ENCODE measurements around the gene METRN. TPM values are rescaled to one million over a fixed set of nuclear protein-coding genes. Genes with fewer than 3 reads are reported as not detected.

Gene METRN
- polyA plus RNA-seq, 3 donors, result 0.97 to 5.4 (median 1.7) TPM

DNA sequence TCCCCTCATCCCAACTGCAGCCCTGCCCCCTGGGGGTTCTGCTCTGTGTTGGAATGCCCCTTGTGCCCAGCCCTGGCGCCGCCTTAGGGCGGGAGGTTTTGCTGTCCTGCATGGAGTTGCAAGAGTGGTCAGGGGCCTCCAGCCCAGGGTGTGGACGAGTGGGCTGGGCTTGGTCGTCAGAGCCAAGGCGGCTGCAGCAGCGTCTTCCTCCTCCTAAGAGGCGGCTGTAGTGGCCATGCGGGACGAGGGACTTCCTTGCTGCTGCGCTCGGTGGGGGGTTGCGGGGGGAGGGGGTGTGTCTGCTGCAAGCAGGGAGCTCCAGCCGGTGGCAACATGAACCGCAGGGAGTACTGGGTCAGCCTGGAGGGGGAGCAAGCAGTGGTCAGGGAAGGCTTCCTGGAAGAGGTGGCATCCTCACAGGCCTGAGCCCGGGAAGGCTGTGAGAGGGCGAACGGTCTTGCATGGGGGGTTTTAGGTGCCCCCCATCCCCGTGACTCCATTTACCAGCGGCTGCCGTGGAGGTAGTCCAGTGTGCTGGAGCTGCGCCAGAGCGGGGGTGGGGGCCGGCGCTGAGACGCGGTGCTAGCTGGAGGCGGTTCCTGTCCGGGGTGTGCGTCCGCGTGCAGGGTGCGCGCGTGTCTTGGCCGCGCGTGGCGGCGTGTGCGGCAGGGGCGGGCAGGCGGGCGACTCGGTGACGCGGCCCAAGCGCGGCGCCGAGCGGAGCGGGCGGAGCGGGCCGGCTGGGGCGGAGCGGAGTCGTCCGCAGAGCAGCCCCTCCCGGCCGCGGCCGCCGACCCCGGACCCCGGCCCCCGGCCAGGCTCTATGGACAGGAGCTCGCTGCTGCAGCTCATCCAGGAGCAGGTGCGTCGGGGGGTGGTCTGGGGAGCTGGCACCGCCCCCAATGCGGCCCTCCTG is 39.7 kb upstream of the METRN start, which contains the start of gene RHBDL1:
Gene RHBDL1 (plus strand): TSS at position 704 of the 916 bp plus-strand sequence. CDS start 120 bp downstream, at position 824.
- H3K36me3 Mint-ChIP-seq, result peaks cover 25 to 38% of the 10 kb centered on the region in 2 donors
- DNase-seq, result no peak
- peaks cover 12% of the 10 kb centered on the region for H3K4me1 Mint-ChIP-seq
- peaks cover 21 to 38% (median 23%) of the 10 kb centered on the region in 3 donors for H3K27me3 Mint-ChIP-seq (ENCODE audit: low read depth in 3 of 3)
- no peak within 1 kb of the TSS for H3K27ac Mint-ChIP-seq
- H3K79me2 ChIP-seq (ENCODE audit: insufficient read depth, low read length), result peaks cover 1% of the 10 kb centered on the region
- peaks cover 37 to 40% of the 10 kb centered on the region in 2 donors for H3K36me3 ChIP-seq (replicated peaks in 1 of 2; ENCODE audit: control insufficient read depth in 1 of 2, insufficient read depth in 2 of 2, low read length in 2 of 2)
- peaks cover 13 to 22% of the 10 kb centered on the region in 2 donors for H3K4me1 ChIP-seq (ENCODE audit: control insufficient read depth in 1 of 2, insufficient read depth in 2 of 2, low read length in 2 of 2)
- peaks cover 42% of the 10 kb centered on the region for H4K20me1 ChIP-seq (ENCODE audit: insufficient read depth, low read length)
- peak within 1 kb of the TSS; percentile 50 for H3K4me2 ChIP-seq (replicated peaks; ENCODE audit: extremely low read depth, low read length, poor library complexity, severe bottlenecking)
- H3K9me3 ChIP-seq (replicated peaks in 1 of 2; ENCODE audit: control insufficient read depth in 1 of 2, insufficient read depth in 1 of 2, low read length in 2 of 2), result no peaks in the 10 kb centered on the region
- no peak within 1 kb of the TSS for H3K27ac ChIP-seq (ENCODE audit: low read depth in 1 of 2, low read length in 2 of 2)
- H3K27me3 ChIP-seq (ENCODE audit: control insufficient read depth in 2 of 2, insufficient read depth in 2 of 2, low read length in 2 of 2), result peaks cover 3 to 30% of the 10 kb centered on the region in 2 donors
- intact Hi-C loops (cut with micrococcal nuclease), result no loop called here
- H3K9ac ChIP-seq (ENCODE audit: insufficient read depth, low read length, poor library complexity, severe bottlenecking), result no peak within 1 kb of the TSS
- peak within 1 kb of the TSS in 1 of 3 experiments; percentile 39 for H3K4me3 ChIP-seq (replicated peaks in 1 of 3; ENCODE audit: low read depth in 2 of 3, low read length in 3 of 3)
- H2AFZ ChIP-seq (ENCODE audit: insufficient read depth, low read depth, low read length, poor library complexity, severe bottlenecking), result no peak within 1 kb of the TSS
- TF ChIP-seq, protein P1, sequence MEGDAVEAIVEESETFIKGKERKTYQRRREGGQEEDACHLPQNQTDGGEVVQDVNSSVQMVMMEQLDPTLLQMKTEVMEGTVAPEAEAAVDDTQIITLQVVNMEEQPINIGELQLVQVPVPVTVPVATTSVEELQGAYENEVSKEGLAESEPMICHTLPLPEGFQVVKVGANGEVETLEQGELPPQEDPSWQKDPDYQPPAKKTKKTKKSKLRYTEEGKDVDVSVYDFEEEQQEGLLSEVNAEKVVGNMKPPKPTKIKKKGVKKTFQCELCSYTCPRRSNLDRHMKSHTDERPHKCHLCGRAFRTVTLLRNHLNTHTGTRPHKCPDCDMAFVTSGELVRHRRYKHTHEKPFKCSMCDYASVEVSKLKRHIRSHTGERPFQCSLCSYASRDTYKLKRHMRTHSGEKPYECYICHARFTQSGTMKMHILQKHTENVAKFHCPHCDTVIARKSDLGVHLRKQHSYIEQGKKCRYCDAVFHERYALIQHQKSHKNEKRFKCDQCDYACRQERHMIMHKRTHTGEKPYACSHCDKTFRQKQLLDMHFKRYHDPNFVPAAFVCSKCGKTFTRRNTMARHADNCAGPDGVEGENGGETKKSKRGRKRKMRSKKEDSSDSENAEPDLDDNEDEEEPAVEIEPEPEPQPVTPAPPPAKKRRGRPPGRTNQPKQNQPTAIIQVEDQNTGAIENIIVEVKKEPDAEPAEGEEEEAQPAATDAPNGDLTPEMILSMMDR (IDR thresholded peaks at IDR 0.05), result no peak
- H3K4me3 Mint-ChIP-seq, result peak within 1 kb of the TSS; percentile 27 to 78
- H3K9me3 Mint-ChIP-seq, result peaks cover 0 to 5% (median 0%) of the 10 kb centered on the region in 7 donors
- 4% methylated on average over 69 of the region's 73 CpGs for WGBS (ENCODE audit: insufficient coverage)

DNA sequence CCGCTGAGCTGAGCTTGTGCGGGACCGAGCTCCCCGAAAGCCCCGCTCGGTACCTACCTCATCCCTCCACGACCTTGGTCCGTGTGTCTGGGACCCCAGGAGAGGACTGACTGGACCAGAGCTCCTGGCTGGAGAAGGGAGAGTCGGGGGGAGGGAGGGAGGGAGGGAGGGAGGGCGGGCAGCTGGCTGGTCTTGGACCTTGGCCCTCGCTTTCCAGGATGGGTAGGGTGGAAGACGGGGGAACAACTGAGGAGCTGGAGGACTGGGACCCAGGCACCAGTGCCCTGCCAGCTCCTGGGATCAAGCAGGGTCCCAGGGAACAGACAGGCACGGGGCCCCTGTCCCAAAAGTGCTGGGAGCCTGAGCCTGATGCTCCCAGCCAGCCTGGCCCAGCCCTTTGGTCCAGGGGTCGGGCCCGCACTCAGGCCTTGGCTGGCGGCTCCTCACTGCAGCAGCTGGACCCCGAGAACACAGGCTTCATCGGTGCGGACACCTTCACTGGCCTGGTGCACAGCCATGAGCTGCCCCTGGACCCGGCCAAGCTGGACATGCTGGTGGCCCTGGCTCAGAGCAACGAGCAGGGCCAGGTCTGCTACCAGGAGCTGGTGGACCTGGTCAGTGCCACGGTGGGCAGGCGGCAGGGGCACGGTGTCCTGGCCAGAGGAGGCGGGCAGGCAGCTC is 38.9 kb upstream of the METRN start:
- no peak overlapping the region for H3K27ac Mint-ChIP-seq
- H3K9me3 ChIP-seq (replicated peaks in 1 of 2; ENCODE audit: control insufficient read depth in 1 of 2, insufficient read depth in 1 of 2, low read length in 2 of 2), result no peaks in the 10 kb centered on the region
- H3K4me2 ChIP-seq (replicated peaks; ENCODE audit: extremely low read depth, low read length, poor library complexity, severe bottlenecking), result peak overlapping the region; percentile 50
- peaks cover 20 to 30% of the 10 kb centered on the region in 2 donors for H3K36me3 Mint-ChIP-seq
- no peak overlapping the region for H2AFZ ChIP-seq (ENCODE audit: insufficient read depth, low read depth, low read length, poor library complexity, severe bottlenecking)
- peaks cover 3 to 30% of the 10 kb centered on the region in 2 donors for H3K27me3 ChIP-seq (ENCODE audit: control insufficient read depth in 2 of 2, insufficient read depth in 2 of 2, low read length in 2 of 2)
- no peak overlapping the region for H3K4me3 ChIP-seq (replicated peaks in 1 of 3; ENCODE audit: low read depth in 2 of 3, low read length in 3 of 3)
- no peak overlapping the region for H3K27ac ChIP-seq (ENCODE audit: low read depth in 1 of 2, low read length in 2 of 2)
- peaks cover 0 to 5% (median 0%) of the 10 kb centered on the region in 7 donors for H3K9me3 Mint-ChIP-seq
- H3K36me3 ChIP-seq (replicated peaks in 1 of 2; ENCODE audit: control insufficient read depth in 1 of 2, insufficient read depth in 2 of 2, low read length in 2 of 2), result peaks cover 29 to 32% of the 10 kb centered on the region in 2 donors
- TF ChIP-seq, protein P1 (IDR thresholded peaks at IDR 0.05), result no peak
- H3K27me3 Mint-ChIP-seq (ENCODE audit: low read depth in 3 of 3), result peaks cover 21 to 38% (median 23%) of the 10 kb centered on the region in 3 donors
- no peak overlapping the region for H3K9ac ChIP-seq (ENCODE audit: insufficient read depth, low read length, poor library complexity, severe bottlenecking)
- peak overlapping the region in 1 of 2 donors; percentile 78 for H3K4me3 Mint-ChIP-seq
- 81% methylated on average over 14 of the region's 25 CpGs for WGBS (ENCODE audit: insufficient coverage)
- intact Hi-C loops (cut with micrococcal nuclease), result no loop called here
- H3K4me1 Mint-ChIP-seq, result peaks cover 14% of the 10 kb centered on the region
- peaks cover 17 to 29% of the 10 kb centered on the region in 2 donors for H3K4me1 ChIP-seq (ENCODE audit: control insufficient read depth in 1 of 2, insufficient read depth in 2 of 2, low read length in 2 of 2)
- H4K20me1 ChIP-seq (ENCODE audit: insufficient read depth, low read length), result peaks cover 41% of the 10 kb centered on the region
- no peak for DNase-seq
- peaks cover 7% of the 10 kb centered on the region for H3K79me2 ChIP-seq (ENCODE audit: insufficient read depth, low read length)
